Measurements from ENCODE around the gene MNS1.

- TF ChIP-seq CHD2 (IDR thresholded peaks at IDR 0.05; ENCODE audit: low read depth, low read length) (no peak), CTCF (CRISPR knock-in tag; IDR thresholded peaks at IDR 0.05) (no peak), FOXK2 (IDR thresholded peaks at IDR 0.05) (no peak), POLR2AphosphoS5 (IDR thresholded peaks at IDR 0.05; ENCODE audit: low read depth, low read length) (no peak), ZNF570 (CRISPR knock-in tag; IDR thresholded peaks at IDR 0.05; ENCODE audit: borderline replicate concordance) (no peak), PBX2 (CRISPR knock-in tag; IDR thresholded peaks at IDR 0.05) (no peak), SMC3 (IDR thresholded peaks at IDR 0.05; ENCODE audit: low read length) (no peak), KLF16 (CRISPR knock-in tag; IDR thresholded peaks at IDR 0.05) (no peak), RAD21 (CRISPR knock-in tag; IDR thresholded peaks at IDR 0.05) (no peak), RAD51 (IDR thresholded peaks at IDR 0.05; ENCODE audit: borderline replicate concordance) (no peak), ZNF639 (CRISPR knock-in tag; conservative IDR thresholded peaks at IDR 0.05) (no peak), LCORL (IDR thresholded peaks at IDR 0.05) (no peak), LCORL (CRISPR knock-in tag; IDR thresholded peaks at IDR 0.05) (no peak), E2F5 (CRISPR knock-in tag; conservative IDR thresholded peaks at IDR 0.05) (no peak)
Observed at GRCh38 chr15:56475351-56475750, 10.4 kb upstream of the MNS1 start.
